Fibroblast of pulmonary artery (primary cell): ENCODE data around the gene TAC1.
"Not testable (repeated sequence)": the region's sequence is repeated elsewhere in the genome, so short reads cannot be mapped to it uniquely, and the experiment has no call there.

Experiments used
- DNase-seq: peaks from one replicate; pipeline ENCODE4 v3.0.0-alpha.2; 2010; ENCODE audit warnings: low read depth
- H3K4me3 ChIP-seq: replicated peaks from 2 replicates; pipeline ENCODE4 v1.5.1; 2011; ENCODE audit warnings: low read depth, mild to moderate bottlenecking, control low read depth, low read length, moderate library complexity
- TF ChIP-seq, protein P1 (sequence below): IDR thresholded peaks from 2 replicates; pipeline ENCODE4 v1.5.1; 2011; ENCODE audit warnings: mild to moderate bottlenecking, control low read depth, low read length, inconsistent platforms; ENCODE audit errors: missing control alignments

TAC1 gene

GRCh38 chr7:97752215-97752614 is 20.3 kb downstream of the TAC1 start:
- TF ChIP-seq, protein P1, sequence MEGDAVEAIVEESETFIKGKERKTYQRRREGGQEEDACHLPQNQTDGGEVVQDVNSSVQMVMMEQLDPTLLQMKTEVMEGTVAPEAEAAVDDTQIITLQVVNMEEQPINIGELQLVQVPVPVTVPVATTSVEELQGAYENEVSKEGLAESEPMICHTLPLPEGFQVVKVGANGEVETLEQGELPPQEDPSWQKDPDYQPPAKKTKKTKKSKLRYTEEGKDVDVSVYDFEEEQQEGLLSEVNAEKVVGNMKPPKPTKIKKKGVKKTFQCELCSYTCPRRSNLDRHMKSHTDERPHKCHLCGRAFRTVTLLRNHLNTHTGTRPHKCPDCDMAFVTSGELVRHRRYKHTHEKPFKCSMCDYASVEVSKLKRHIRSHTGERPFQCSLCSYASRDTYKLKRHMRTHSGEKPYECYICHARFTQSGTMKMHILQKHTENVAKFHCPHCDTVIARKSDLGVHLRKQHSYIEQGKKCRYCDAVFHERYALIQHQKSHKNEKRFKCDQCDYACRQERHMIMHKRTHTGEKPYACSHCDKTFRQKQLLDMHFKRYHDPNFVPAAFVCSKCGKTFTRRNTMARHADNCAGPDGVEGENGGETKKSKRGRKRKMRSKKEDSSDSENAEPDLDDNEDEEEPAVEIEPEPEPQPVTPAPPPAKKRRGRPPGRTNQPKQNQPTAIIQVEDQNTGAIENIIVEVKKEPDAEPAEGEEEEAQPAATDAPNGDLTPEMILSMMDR = no peak
- H3K4me3 ChIP-seq = no peak overlapping the region
- no peak for DNase-seq

DNA sequence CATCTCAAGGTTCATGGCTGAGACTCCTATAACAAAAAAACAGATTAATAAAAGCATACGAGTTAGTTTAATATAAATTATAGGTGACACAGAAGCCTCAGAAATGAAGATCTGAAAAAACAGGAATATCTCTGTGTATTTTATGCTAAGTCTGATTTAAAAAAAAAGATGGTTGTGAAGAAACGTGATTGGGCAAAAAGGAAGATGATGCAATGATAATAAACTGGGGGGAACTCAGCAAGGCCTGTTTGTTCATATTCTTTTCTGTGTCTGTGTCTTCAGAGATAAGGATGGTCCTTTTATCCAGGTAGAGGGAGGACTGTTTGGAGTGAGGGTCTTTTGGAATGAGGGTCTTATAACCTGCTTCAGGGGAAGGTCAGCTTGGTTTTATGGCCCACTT is 25.9 kb downstream of the TAC1 start:
- TF ChIP-seq, protein P1 = no peak
- H3K4me3 ChIP-seq = no peak overlapping the region
- DNase-seq = no peak

GRCh38 chr7:97770850-97771249 is 39.0 kb downstream of the TAC1 start:
- TF ChIP-seq, protein P1 = no peak
- no peak overlapping the region for H3K4me3 ChIP-seq
- DNase-seq = no peak

DNA sequence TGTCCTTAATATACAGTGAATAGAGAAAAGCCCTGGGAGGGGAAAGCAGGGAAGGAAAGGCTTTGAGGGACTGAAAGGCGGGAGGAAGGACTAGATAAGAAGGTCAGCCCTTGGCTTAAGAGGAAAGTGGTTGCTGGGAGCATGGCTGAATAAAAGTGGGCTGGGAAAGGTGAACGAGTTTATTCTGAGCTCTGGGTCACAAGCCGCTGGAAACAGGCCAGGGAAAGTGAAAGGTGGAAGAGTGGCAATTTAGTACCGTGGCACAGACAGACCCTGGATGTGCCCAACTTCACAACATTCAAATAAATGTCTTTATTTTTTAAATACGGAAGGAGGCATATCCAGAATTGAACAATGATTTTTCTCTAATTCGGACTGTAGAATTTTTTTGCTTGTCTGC is 39.7 kb downstream of the TAC1 start:
- no peak overlapping the region for H3K4me3 ChIP-seq
- TF ChIP-seq, protein P1 = no peak
- no peak for DNase-seq

DNA sequence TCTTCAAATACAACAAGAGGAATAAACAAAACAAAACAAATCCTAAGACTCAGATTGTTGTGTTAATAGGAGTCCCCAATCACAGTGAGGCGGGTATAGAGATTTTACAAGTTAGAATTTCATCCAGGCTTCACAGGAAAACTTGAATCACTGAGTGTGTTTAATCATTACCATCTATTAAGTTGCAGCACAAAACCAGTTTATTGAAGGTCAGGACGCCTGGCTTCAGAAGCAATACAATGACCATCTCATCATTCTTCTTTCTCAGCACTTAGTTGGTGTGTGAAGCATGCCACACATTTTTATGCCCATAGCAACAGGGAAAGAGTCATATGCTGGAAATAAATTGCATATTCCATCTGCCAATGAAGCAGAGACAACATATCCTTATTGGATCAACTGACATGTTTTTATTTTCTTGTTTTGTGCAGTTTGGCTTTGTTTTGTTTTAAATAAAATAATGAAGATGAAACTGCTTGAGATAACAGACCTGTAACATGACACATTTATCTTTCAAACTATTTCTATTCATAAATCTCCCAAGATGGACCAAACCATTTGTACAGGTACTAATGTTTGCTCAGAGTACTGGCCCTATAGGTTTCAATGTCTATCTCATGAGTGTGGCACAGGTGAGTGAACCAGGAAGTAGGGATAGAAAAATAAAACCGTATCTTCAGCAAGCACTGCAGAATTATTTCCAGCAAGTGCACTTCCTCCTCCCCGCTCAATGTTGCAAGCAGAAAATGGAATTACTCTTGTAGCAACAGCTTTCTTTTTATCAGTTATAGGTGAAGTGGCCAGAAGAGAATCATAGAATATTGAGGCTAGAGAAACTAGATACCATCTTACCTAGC is 40.4 kb downstream of the TAC1 start:
- TF ChIP-seq, protein P1 = no peak
- DNase-seq = no peak
- no peak overlapping the region for H3K4me3 ChIP-seq

DNA sequence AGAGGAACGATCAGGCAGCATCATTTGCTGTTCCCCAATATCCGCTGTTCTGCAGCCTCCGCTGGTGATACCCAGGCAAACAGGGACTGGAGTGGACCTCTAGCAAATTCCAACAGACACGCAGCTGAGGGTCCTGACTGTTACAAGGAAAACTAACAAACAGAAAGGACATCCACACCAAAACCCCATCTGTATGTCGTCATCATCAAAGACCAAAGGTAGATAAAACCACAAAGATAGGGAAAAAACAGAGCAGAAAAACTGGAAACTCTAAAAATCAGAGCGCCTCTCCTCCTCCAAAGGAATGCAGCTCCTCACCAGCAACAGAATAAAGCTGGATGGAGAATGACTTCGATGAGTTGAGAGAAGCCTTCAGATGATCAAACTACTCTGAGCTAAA is 54.5 kb downstream of the TAC1 start:
- DNase-seq, H3K4me3 ChIP-seq: not testable (repeated sequence)
